Measurements from ENCODE around the gene TRAPPC2L. TPM values are rescaled to one million over a fixed set of nuclear protein-coding genes. Genes with fewer than 3 reads are reported as not detected.

TRAPPC2L gene
- total RNA-seq, 2 donors from 2014 or later, result 37.8 to 48.3 TPM

- H3K4me1 Mint-ChIP-seq (ENCODE audit: low read depth in 2 of 2), result no peaks in the 10 kb centered on the region
- H3K27me3 Mint-ChIP-seq, result no peaks in the 10 kb centered on the region
- no peaks in the 10 kb centered on the region for H3K36me3 Mint-ChIP-seq
- H3K4me3 Mint-ChIP-seq, result no peak overlapping the region
- H3K9me3 Mint-ChIP-seq, result no peaks in the 10 kb centered on the region
- ATAC-seq (peak in 1 of 2 donors; percentile 28), DNase-seq (ENCODE audit: low spot score) (no peak)
- H3K27ac Mint-ChIP-seq, result no peak overlapping the region
Measured at GRCh38 chr16:88839745-88840599, 17.0 kb upstream of the TRAPPC2L start.

GRCh38 chr16:88840600-88841215 is 16.2 kb upstream of the TRAPPC2L start:
- Mint-ChIP-seq H3K9me3 (no peaks in the 10 kb centered on the region), H3K27me3 (no peaks in the 10 kb centered on the region), H3K36me3 (no peaks in the 10 kb centered on the region), H3K4me3 (no peak overlapping the region), H3K4me1 (ENCODE audit: low read depth in 2 of 2) (no peaks in the 10 kb centered on the region), H3K27ac (no peak overlapping the region)
- no peak for DNase-seq (ENCODE audit: low spot score)
- ATAC-seq, result no peak

DNA sequence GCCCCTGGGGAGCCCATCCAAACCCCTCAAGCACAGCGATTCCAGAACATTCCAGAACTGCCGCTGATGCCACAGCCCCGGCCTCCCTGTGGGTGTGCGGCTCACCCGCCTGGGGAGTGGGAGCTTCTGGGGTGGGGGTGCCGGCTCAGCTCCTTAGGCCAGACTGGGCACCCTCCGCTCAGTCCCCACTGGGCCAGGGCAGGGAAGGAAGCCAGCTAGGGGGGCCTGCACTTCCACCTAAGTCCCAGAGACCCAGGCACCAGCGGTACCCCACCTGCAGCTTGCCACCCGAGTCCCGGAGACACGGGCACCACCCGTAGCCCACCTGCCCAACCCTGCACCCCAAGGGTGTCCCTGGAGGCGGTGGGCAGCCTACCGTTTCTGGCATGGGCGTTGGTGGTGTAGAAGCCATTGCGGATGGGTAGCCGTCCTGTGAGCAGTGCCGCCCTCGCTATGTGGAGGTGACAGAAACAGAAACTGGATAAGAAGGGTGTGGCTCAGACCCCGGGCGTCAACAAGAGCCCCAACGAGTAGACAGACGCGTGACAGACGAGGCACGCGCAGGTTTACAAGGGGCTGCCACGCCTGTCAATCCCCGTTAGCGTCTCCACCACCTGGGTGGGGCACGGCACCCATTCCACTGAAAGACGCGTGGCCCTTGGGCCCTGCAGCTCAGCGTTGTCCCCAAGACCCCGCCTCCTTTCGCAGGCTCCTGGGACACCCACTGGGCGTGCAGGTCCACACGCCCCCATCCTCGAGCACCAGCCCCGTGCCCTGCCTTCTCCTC is 15.2 kb upstream of the TRAPPC2L start:
- Mint-ChIP-seq H3K4me1 (ENCODE audit: low read depth in 2 of 2) (no peaks in the 10 kb centered on the region), H3K9me3 (no peaks in the 10 kb centered on the region), H3K4me3 (no peak overlapping the region), H3K36me3 (no peaks in the 10 kb centered on the region), H3K27ac (no peak overlapping the region), H3K27me3 (no peaks in the 10 kb centered on the region)
- DNase-seq (ENCODE audit: low spot score) (no peak), ATAC-seq (no peak)

- ATAC-seq, result no peak
- Mint-ChIP-seq H3K36me3 (no peaks in the 10 kb centered on the region), H3K4me3 (no peak overlapping the region), H3K9me3 (no peaks in the 10 kb centered on the region), H3K4me1 (ENCODE audit: low read depth in 2 of 2) (no peaks in the 10 kb centered on the region), H3K27me3 (no peaks in the 10 kb centered on the region), H3K27ac (no peak overlapping the region)
- no peak for DNase-seq (ENCODE audit: low spot score)
Measured at GRCh38 chr16:88842308-88842756, 14.6 kb upstream of the TRAPPC2L start.

- Mint-ChIP-seq H3K4me3 (no peak overlapping the region), H3K4me1 (ENCODE audit: low read depth in 2 of 2) (no peaks in the 10 kb centered on the region), H3K27me3 (no peaks in the 10 kb centered on the region), H3K9me3 (no peaks in the 10 kb centered on the region), H3K36me3 (no peaks in the 10 kb centered on the region), H3K27ac (no peak overlapping the region)
- ATAC-seq (no peak), DNase-seq (ENCODE audit: low spot score) (no peak)
Measured at GRCh38 chr16:88842806-88843205, 14.1 kb upstream of the TRAPPC2L start.

DNA sequence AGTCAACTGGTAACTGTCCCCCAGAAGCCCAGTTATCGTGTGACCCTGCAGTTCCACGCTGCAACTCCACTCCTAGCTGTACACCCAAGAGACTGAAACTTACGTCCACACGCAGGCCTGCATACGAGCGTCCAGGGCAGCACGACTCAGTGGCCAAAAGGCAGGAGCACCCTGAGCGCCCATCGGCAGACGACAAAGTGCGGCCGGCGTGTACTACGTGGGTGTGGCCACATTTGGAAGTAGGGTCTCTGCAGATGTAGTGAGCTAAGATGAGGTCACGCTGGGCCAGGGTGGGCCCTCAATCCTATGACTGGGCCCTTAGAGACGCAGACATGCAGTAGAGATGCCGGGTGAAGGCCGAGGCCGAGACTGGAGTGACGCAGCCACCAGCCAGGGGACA is 13.7 kb upstream of the TRAPPC2L start:
- Mint-ChIP-seq H3K4me1 (ENCODE audit: low read depth in 2 of 2) (no peaks in the 10 kb centered on the region), H3K27ac (no peak overlapping the region), H3K27me3 (no peaks in the 10 kb centered on the region), H3K9me3 (no peaks in the 10 kb centered on the region), H3K4me3 (no peak overlapping the region), H3K36me3 (no peaks in the 10 kb centered on the region)
- DNase-seq (ENCODE audit: low spot score), result no peak
- no peak for ATAC-seq

- Mint-ChIP-seq H3K36me3 (no peaks in the 10 kb centered on the region), H3K27me3 (no peaks in the 10 kb centered on the region)
- DNase-seq (ENCODE audit: low spot score), result no peak
Measured at GRCh38 chr16:88844419-88845036, 12.4 kb upstream of the TRAPPC2L start.

GRCh38 chr16:88846088-88846487 is 10.8 kb upstream of the TRAPPC2L start:
- H3K9me3 Mint-ChIP-seq, result no peaks in the 10 kb centered on the region
- H3K36me3 Mint-ChIP-seq, result no peaks in the 10 kb centered on the region
- H3K4me3 Mint-ChIP-seq, result no peak overlapping the region
- H3K27me3 Mint-ChIP-seq, result no peaks in the 10 kb centered on the region
- ATAC-seq (no peak), DNase-seq (ENCODE audit: low spot score) (no peak)
- no peaks in the 10 kb centered on the region for H3K4me1 Mint-ChIP-seq (ENCODE audit: low read depth in 2 of 2)
- no peak overlapping the region for H3K27ac Mint-ChIP-seq

More at GRCh38 chr16:88844419-88845036, 12.4 kb upstream of the TRAPPC2L start:
- Mint-ChIP-seq H3K9me3 (no peaks in the 10 kb centered on the region), H3K4me3 (no peak overlapping the region), H3K27ac (no peak overlapping the region), H3K4me1 (ENCODE audit: low read depth in 2 of 2) (no peaks in the 10 kb centered on the region)
- ATAC-seq, result no peak

- Mint-ChIP-seq H3K4me3 (no peak overlapping the region), H3K27ac (no peak overlapping the region), H3K9me3 (no peaks in the 10 kb centered on the region), H3K36me3 (no peaks in the 10 kb centered on the region), H3K27me3 (no peaks in the 10 kb centered on the region), H3K4me1 (ENCODE audit: low read depth in 2 of 2) (peaks cover 0 to 6% of the 10 kb centered on the region in 2 donors)
- ATAC-seq (no peak), DNase-seq (ENCODE audit: low spot score) (no peak)
Measured at GRCh38 chr16:88847654-88848053, 9.3 kb upstream of the TRAPPC2L start.

DNA sequence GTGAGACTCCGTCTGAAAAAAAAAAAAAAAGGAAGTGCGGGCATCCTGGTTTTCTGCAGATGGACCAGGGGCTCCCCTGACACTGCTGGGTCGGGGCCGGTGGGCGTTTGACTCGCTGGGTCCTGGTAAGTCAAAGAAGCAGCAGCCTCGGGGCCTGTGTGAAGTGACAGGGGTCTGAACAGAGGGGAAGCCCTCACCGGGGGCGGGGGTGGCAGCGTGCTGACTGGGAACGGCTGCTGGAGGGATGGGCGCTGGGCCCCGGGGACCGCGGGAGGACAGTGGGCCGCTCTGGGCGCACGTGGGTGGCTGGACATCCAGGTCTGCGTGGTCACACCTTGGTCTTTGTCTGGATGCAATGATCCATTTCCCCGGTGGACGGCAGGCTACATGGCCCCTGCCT is 8.4 kb upstream of the TRAPPC2L start:
- ATAC-seq, result peak in 1 of 2 donors; percentile 6
- Mint-ChIP-seq H3K4me1 (ENCODE audit: low read depth in 2 of 2) (peaks cover 0 to 7% of the 10 kb centered on the region in 2 donors), H3K9me3 (no peaks in the 10 kb centered on the region)

GRCh38 chr16:88850531-88851199 is 6.3 kb upstream of the TRAPPC2L start:
- Mint-ChIP-seq H3K27ac (no peak overlapping the region), H3K36me3 (no peaks in the 10 kb centered on the region), H3K4me3 (no peak overlapping the region), H3K27me3 (no peaks in the 10 kb centered on the region), H3K9me3 (no peaks in the 10 kb centered on the region), H3K4me1 (ENCODE audit: low read depth in 2 of 2) (peaks cover 10 to 11% of the 10 kb centered on the region in 2 donors)
- ATAC-seq (no peak), DNase-seq (ENCODE audit: low spot score) (no peak)

More for the DNA sequence above, 8.4 kb upstream of the TRAPPC2L start:
- DNase-seq (ENCODE audit: low spot score), result no peak
- Mint-ChIP-seq H3K27ac (no peak overlapping the region), H3K27me3 (no peaks in the 10 kb centered on the region), H3K4me3 (no peak overlapping the region), H3K36me3 (no peaks in the 10 kb centered on the region)

GRCh38 chr16:88851616-88852015 is 5.3 kb upstream of the TRAPPC2L start:
- Mint-ChIP-seq H3K4me1 (ENCODE audit: low read depth in 2 of 2) (peaks cover 11 to 12% of the 10 kb centered on the region in 2 donors), H3K27ac (no peak overlapping the region), H3K36me3 (no peaks in the 10 kb centered on the region), H3K27me3 (no peaks in the 10 kb centered on the region), H3K4me3 (no peak overlapping the region), H3K9me3 (no peaks in the 10 kb centered on the region)
- ATAC-seq (no peak), DNase-seq (ENCODE audit: low spot score) (no peak)

DNA sequence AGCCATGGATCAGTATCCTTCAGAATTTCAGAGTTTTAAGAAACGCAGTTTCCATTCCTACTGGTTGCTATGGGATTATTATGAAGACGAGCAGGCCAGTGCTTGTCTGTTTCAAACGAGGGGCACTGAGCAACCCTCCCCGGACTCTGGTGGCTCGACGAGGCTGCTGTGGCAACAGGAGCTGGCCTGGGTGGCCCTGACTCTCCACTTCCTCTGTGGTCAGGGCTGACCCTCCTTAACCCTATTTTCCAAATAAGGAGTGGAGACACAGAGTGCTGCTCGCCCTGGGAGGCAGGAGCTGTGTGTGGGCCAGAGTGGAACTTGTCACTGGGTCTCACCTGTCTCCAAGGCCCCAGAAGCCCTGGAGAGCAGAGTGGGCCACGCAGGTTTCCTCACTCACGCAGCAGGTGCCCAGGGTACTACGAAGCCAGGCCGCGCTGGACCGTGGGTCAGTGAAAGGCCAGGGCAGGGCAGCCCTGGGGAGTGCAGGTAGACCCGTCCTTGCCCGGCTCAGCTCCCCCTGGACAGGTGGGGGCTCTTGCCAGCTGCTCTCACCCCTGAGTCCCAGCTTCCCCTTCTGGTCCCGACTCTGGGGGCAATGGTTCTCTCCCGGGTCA is 3.5 kb upstream of the TRAPPC2L start:
- Mint-ChIP-seq H3K36me3 (peaks cover 5% of the 10 kb centered on the region), H3K27me3 (no peaks in the 10 kb centered on the region), H3K27ac (no peak overlapping the region), H3K4me1 (ENCODE audit: low read depth in 2 of 2) (peaks cover 20 to 23% of the 10 kb centered on the region in 2 donors), H3K4me3 (no peak overlapping the region), H3K9me3 (no peaks in the 10 kb centered on the region)
- ATAC-seq (no peak), DNase-seq (ENCODE audit: low spot score) (no peak)

All from natural killer cell treated with Interleukin-12 subunit alpha and Interleukin-12 subunit beta and Interleukin-15 and Interleukin-18, amount 100 ng/mL, for 72 hours (primary cell).